Mucosa of rectum (tissue), 2 donors: ENCODE results near the gene ATXN3L.

Experiments used
- H3K27ac ChIP-seq, 2 donors: one replicate each; pipeline ENCODE4 v1.7.0; 2013; ENCODE audit warnings: inconsistent platforms in 2 of 2, low read depth in 2 of 2, low read length in 2 of 2
- H3K27me3 ChIP-seq, 2 donors: one replicate each; pipeline ENCODE4 v1.7.0; 2013; ENCODE audit warnings: low read length in 2 of 2; ENCODE audit not compliant: control insufficient read depth in 2 of 2, insufficient read depth in 2 of 2
- H3K36me3 ChIP-seq, 2 donors: one replicate each; pipeline ENCODE4 v1.7.0; 2013; ENCODE audit warnings: low read length in 2 of 2; ENCODE audit not compliant: control insufficient read depth in 2 of 2, insufficient read depth in 2 of 2
- H3K4me1 ChIP-seq, 2 donors: one replicate each; pipeline ENCODE4 v1.7.0; 2013; ENCODE audit warnings: low read length in 2 of 2, mild to moderate bottlenecking in 1 of 2; ENCODE audit not compliant: control insufficient read depth in 2 of 2, insufficient read depth in 2 of 2
- H3K4me3 ChIP-seq, 2 donors: one replicate each; pipeline ENCODE4 v1.7.0; 2013; ENCODE audit warnings: low read length in 2 of 2
- H3K9ac ChIP-seq, 2 donors: one replicate each; pipeline ENCODE4 v1.7.0; 2013; ENCODE audit warnings: low read length in 2 of 2, low read depth in 1 of 2, mild to moderate bottlenecking in 1 of 2
- H3K9me3 ChIP-seq, 2 donors: one replicate each; pipeline ENCODE4 v1.7.0; 2013; ENCODE audit warnings: low read length in 2 of 2; ENCODE audit not compliant: control insufficient read depth in 2 of 2
- donor health status: healthy.
- donor health status: Normal muscosa, but diverticular disease.

The ATXN3L gene

DNA sequence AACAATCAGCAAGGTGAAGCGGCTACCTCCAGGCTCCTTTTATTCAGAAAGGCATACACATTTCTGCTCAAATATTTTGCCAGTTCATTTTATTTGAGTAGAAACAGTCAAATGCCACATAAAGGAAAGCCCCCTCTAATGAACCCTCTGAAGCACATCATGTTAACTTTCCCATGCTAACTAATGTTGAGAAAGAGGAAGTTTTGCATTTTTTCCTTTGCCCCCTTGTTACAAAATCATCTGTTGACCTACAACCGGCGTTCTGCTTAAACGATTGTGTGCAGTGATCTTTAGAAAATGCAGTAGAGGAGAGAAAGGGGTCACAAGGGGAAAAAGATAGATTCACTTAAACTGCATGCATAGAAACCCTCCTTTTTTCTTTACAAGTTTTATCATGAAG lies 25.2 kb upstream of the ATXN3L start:
- Histone ChIP-seq H3K9ac (no peak overlapping the region), H3K9me3 (no peaks in the 10 kb centered on the region), H3K27ac (no peak overlapping the region), H3K36me3 (no peaks in the 10 kb centered on the region), H3K4me1 (peaks cover 3 to 4% of the 10 kb centered on the region in 2 donors), H3K4me3 (no peak overlapping the region), H3K27me3 (no peaks in the 10 kb centered on the region)

DNA sequence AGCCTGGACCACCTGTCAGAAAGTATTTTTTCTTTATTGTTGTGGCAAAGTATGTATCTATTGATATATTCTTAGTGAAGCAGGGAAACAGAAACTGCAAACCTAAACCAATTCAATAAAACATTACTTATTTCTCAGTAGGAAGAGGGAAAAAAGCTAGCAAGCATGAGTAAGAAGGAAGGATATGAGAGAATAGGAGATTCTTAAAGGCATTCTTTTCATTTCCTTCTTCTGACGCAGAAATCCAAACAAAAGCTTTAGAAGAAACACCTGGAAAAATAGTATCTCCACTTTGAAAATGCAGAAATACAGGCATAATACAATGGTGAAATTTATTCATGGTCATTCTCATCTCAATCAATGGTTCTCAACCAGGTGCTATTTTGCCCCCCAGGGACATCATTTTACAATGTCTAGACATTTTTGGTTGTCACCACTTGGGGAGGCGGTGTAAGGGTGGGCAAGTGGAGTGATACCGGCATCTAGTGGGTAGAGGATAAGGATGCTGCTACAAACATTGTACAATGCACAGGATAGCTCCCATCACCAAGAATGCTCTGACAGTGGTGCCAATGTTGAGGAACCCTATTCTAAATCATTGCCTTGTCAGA lies 21.7 kb upstream of the ATXN3L start:
- Histone ChIP-seq H3K4me1 (peaks cover 0 to 7% of the 10 kb centered on the region in 2 donors), H3K9me3 (no peaks in the 10 kb centered on the region), H3K4me3 (no peak overlapping the region), H3K36me3 (no peaks in the 10 kb centered on the region), H3K27me3 (peaks cover 4 to 5% of the 10 kb centered on the region in 2 donors), H3K9ac (no peak overlapping the region), H3K27ac (no peak overlapping the region)

DNA sequence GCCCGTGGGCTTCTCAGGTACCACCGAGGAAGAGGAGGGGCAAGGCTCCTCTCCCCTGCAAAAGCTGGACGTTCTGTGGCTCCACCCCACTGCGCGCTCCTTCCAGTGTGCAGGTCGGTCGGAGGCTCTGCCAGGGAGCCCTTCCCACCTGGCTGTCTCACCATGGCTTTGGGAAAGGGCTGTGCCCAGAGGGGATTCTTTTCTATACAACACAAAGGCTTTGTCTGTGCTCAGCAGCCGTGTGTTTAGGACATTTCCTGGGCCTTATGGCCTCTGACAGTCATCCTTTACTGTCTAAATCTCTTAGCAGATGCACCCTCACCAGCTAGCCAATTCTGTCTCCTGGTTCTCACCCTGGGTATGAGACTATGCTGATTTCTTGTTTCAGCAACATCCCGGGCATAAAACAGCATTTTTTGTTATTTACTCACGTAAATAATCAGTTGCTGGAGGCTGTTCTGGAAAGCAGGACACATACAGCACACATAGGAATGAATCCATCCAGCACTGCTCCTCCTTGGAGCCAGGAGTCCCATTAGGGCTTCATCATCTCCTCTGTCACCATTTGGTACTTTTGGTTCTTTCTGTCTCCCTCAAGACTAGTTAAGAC lies 20.4 kb upstream of the ATXN3L start:
- Histone ChIP-seq H3K9me3 (no peaks in the 10 kb centered on the region), H3K27ac (no peak overlapping the region), H3K27me3 (peaks cover 5 to 10% of the 10 kb centered on the region in 2 donors), H3K9ac (no peak overlapping the region), H3K4me1 (peaks cover 0 to 3% of the 10 kb centered on the region in 2 donors), H3K4me3 (no peak overlapping the region), H3K36me3 (no peaks in the 10 kb centered on the region)

DNA sequence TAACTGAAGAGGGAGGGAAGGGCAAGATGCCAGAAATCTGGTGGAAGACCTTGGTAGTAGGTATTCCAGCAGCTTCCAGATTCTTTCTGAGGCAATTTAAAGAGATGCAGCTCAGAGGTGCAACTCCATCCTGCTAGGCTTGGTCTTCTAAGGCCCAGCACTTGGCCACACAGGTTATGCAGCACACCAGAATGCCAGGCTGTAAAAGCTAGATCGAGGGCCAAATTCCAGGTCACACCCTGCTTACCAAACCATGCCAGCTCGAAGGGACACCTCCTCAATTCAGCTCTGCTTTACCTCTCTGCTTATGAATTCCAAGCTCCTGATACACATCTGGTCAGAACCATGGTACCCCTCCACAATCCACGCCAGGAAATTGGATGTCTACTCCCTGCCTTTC lies 19.8 kb upstream of the ATXN3L start:
- Histone ChIP-seq H3K9me3 (no peaks in the 10 kb centered on the region), H3K27ac (peak overlapping the region in 1 of 2 donors; percentile 28), H3K27me3 (peaks cover 5 to 10% of the 10 kb centered on the region in 2 donors), H3K9ac (no peak overlapping the region), H3K4me3 (no peak overlapping the region), H3K36me3 (no peaks in the 10 kb centered on the region), H3K4me1 (peaks cover 0 to 3% of the 10 kb centered on the region in 2 donors)

DNA sequence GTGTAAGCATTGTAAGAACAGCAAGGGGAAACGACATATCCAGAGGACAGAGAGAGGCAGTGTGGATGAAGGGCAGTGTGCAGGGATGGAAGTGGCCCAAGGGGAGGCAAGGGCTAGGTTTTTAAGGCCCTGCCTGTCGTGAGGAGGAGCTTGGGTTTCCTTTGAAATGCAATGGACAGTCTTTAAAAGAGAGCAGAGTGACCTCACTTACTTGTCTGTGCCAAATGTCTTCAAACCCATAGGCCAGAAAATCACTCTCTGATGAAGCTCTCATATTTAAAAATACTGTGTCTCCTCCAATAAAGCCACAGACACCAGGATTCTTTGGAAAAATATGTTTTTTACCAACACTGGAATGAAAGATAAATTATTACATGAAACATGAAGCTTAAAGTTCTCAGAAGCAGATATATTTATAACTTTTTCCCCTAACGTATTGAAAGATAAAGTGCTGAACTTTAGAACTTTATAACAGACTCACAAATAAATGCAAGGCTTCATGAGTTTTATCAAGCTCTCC lies 19.2 kb upstream of the ATXN3L start:
- Histone ChIP-seq H3K36me3 (no peaks in the 10 kb centered on the region), H3K27ac (peak overlapping the region in 1 of 2 donors; percentile 28), H3K9ac (no peak overlapping the region), H3K4me1 (peaks cover 0 to 3% of the 10 kb centered on the region in 2 donors), H3K27me3 (peaks cover 5 to 10% of the 10 kb centered on the region in 2 donors), H3K9me3 (no peaks in the 10 kb centered on the region), H3K4me3 (no peak overlapping the region)

DNA sequence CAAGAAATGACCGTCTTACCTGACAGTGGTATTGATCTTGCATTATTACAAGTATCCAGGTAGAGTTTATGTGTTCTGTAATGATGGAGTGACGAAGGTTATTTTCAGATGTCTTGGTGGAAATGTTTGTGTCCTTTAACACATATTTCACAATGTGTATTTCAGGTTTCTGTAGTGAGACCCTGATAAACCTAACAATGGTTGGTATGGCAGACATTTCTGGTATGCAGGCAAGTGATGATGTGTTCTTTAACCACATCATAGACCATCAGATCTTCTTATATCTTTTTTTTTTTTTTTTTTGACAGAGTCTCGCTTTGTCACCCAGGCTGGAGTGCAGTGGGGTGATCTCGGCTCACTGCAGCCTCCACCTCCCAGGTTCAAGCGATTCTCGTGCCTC lies 14.6 kb upstream of the ATXN3L start:
- peaks cover 0 to 2% of the 10 kb centered on the region in 2 donors for H3K4me1 ChIP-seq
- H3K27me3 ChIP-seq: peaks cover 1 to 10% of the 10 kb centered on the region in 2 donors
- no peak overlapping the region for H3K4me3 ChIP-seq
- H3K36me3 ChIP-seq: no peaks in the 10 kb centered on the region
- H3K9me3 ChIP-seq: no peaks in the 10 kb centered on the region
- H3K27ac ChIP-seq: no peak overlapping the region
- no peak overlapping the region for H3K9ac ChIP-seq

DNA sequence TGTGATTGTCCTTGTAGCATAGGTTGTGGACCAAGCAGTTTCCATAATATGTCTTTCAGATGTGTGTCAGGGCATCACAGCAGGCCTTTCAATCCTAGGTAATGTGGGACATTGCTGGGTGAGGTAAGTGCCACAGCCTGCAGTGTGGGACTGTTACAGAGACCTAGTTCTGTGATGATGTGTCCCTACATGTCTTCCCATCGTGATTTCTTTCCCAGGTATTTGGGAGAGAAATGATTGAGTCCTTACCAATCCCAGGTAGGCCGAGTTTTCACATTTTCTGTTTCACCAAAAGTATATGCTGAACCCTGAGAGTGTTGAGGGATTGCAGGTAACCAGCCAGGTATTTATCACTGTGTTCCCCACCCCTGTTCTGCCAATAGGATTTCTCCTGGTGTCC lies 10.6 kb upstream of the ATXN3L start:
- H3K4me3 ChIP-seq: no peak overlapping the region
- no peaks in the 10 kb centered on the region for H3K36me3 ChIP-seq
- no peaks in the 10 kb centered on the region for H3K9me3 ChIP-seq
- peaks cover 0 to under 1% of the 10 kb centered on the region in 2 donors for H3K27me3 ChIP-seq
- H3K4me1 ChIP-seq: no peaks in the 10 kb centered on the region
- H3K27ac ChIP-seq: no peak overlapping the region
- no peak overlapping the region for H3K9ac ChIP-seq

DNA sequence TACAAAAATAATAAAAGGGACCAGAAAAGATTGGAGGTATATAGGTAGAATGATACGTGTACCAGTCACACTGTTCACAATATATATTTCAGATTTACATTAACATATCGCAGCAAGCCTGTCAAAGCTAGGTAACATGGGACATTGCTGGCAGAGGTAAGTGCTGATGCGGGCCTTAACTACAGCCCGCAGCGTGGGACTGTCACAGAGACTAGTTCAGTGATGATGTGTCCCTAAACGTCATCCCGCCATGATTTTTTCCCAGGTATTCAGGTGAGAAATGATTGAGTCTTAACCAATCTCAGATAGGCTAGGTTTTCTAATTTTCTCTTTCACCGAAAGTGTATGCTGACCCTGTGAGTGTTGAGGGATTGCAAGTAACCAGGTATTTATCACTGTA lies 7.8 kb upstream of the ATXN3L start:
- H3K27me3 ChIP-seq: no peaks in the 10 kb centered on the region
- no peak overlapping the region for H3K27ac ChIP-seq
- no peaks in the 10 kb centered on the region for H3K9me3 ChIP-seq
- no peaks in the 10 kb centered on the region for H3K4me1 ChIP-seq
- H3K36me3 ChIP-seq: no peaks in the 10 kb centered on the region
- H3K4me3 ChIP-seq: no peak overlapping the region
- no peak overlapping the region for H3K9ac ChIP-seq

DNA sequence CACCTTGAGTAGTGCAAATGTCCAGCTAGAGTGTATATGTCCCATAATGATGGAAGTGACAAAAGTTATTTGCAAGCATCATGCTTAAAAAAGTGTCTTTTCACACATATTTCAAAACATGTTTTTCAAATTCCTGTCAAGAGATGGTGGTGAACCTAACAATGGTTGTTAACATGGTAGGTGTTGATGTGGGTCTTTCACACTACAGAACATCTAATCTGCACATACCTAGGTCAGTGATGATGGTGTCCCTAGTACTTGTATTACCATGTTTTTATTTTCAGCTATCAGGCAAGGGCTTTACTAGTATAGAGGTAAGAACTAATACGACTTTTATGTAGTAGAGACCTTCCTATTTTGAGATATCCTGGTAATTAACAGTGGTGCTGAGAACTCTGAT lies 3.4 kb upstream of the ATXN3L start:
- H3K27ac ChIP-seq: no peak overlapping the region

DNA sequence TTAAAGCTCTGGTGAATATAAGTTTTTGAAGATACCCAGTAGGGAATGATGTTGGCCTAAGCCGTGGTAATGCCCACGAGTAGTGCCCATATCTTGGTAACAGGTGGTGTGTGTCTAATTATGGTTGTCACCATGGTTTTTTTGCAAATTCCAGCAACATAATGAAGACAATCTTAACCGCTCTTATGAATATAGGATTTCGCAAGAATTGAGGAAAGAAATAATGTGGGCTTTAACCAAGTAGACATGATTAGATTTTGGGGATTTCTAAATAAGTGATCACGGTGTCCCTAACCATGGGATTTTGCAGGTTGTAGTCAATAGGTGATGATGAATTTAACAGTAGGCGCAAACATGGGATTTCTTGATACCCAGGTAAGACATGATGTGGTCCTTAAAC lies 2.5 kb downstream of the ATXN3L start:
- Histone ChIP-seq H3K4me1 (no peaks in the 10 kb centered on the region), H3K4me3 (no peak overlapping the region), H3K27ac (no peak overlapping the region), H3K36me3 (no peaks in the 10 kb centered on the region), H3K27me3 (no peaks in the 10 kb centered on the region), H3K9me3 (no peaks in the 10 kb centered on the region), H3K9ac (no peak overlapping the region)

More for the DNA sequence above, 3.4 kb upstream of the ATXN3L start:
- H3K27me3 ChIP-seq: no peaks in the 10 kb centered on the region
- no peaks in the 10 kb centered on the region for H3K9me3 ChIP-seq
- no peaks in the 10 kb centered on the region for H3K36me3 ChIP-seq
- no peaks in the 10 kb centered on the region for H3K4me1 ChIP-seq
- no peak overlapping the region for H3K9ac ChIP-seq
- no peak overlapping the region for H3K4me3 ChIP-seq
